HEK293 (cell line): Measurements from ENCODE around the gene PRKCZ.

Experiments used
- CTCF ChIA-PET: fragments of 350-600 bp; formaldehyde crosslinking; extraction: SDS; loops from one replicate; lab custom pipeline; 2021; ENCODE audit warnings: antibody characterized with exemption; lab: Yijun Ruan, JAX
- POLR2A ChIA-PET: fragments of 300-600 bp; formaldehyde crosslinking; extraction: SDS; loops from one replicate; lab custom pipeline; 2020; ENCODE audit warnings: antibody characterized with exemption, inconsistent platforms; lab: Yijun Ruan, JAX
- H3K27ac ChIP-seq: fragments of 200-500 bp; sonication (Bioruptor generic); 2 replicates; pipeline ENCODE4 v1.5.1; 2014; ENCODE audit warnings: low read depth, low read length, control low read depth, inconsistent platforms; ENCODE audit errors: extremely low read depth
- H3K36me3 ChIP-seq, 2 experiments: fragments of 200-500 bp in 1 of 2; sonication (Bioruptor generic) in 1 of 2; 1 replicate in 1 of 2; 2 replicates in 1 of 2; pipeline ENCODE4 v1.5.1; 2014 to 2017; ENCODE audit warnings: inconsistent platforms in 2 of 2, low read length in 2 of 2; ENCODE audit not compliant: control insufficient read depth in 2 of 2, insufficient read depth in 1 of 2
- H3K4me1 ChIP-seq: fragments of 200-500 bp; sonication (Bioruptor generic); 2 replicates; pipeline ENCODE4 v1.5.1; 2014; ENCODE audit warnings: mild to moderate bottlenecking, low read length, inconsistent platforms; ENCODE audit not compliant: control insufficient read depth, insufficient read depth
- H3K4me3 ChIP-seq: 2 replicates; pipeline ENCODE4 v1.5.1; 2011; ENCODE audit warnings: low read depth, mild to moderate bottlenecking, control low read depth, low read length, moderate library complexity
- H3K9me3 ChIP-seq: fragments of 200-500 bp; sonication (Bioruptor generic); 2 replicates; pipeline ENCODE4 v1.5.1; 2014; ENCODE audit warnings: low read depth, low read length, inconsistent platforms; ENCODE audit not compliant: control insufficient read depth, insufficient read depth
- EGR2 ChIP-seq: fragments of 450-650 bp; formaldehyde crosslinking; IDR thresholded peaks from 2 replicates; pipeline ENCODE4 v1.5.1; 2016; ENCODE audit warnings: low read depth, missing biosample characterization, missing genetic modification characterization
- GLIS2 ChIP-seq: fragments of 450-650 bp; formaldehyde crosslinking; IDR thresholded peaks from 2 replicates; pipeline ENCODE4 v1.5.1; 2016; ENCODE audit warnings: missing biosample characterization, missing genetic modification characterization
- KLF8 ChIP-seq: fragments of 450-650 bp; formaldehyde crosslinking; IDR thresholded peaks from 2 replicates; pipeline ENCODE4 v1.5.1; 2016; ENCODE audit warnings: missing biosample characterization, missing genetic modification characterization
- SP3 ChIP-seq: fragments of 450-650 bp; formaldehyde crosslinking; IDR thresholded peaks from 2 replicates; pipeline ENCODE4 v1.5.1; 2016; ENCODE audit warnings: missing biosample characterization, missing genetic modification characterization
- TCF7L2 ChIP-seq: IDR thresholded peaks from 2 replicates; pipeline ENCODE4 v1.6.1; 2011; ENCODE audit warnings: low read depth, mild to moderate bottlenecking, inconsistent platforms, low read length, moderate library complexity, borderline replicate concordance
- ZFHX2 ChIP-seq: fragments of 450-650 bp; formaldehyde crosslinking; conservative IDR thresholded peaks from 2 replicates; pipeline ENCODE4 v1.5.1; 2016; ENCODE audit warnings: missing biosample characterization, missing genetic modification characterization
- ZFP3 ChIP-seq: fragments of 450-650 bp; formaldehyde crosslinking; IDR thresholded peaks from 2 replicates; pipeline ENCODE4 v1.5.1; 2016; ENCODE audit warnings: low read depth, missing biosample characterization, missing genetic modification characterization
- ZNF132 ChIP-seq: fragments of 450-650 bp; formaldehyde crosslinking; IDR thresholded peaks from 2 replicates; pipeline ENCODE4 v1.5.1; 2017; ENCODE audit warnings: missing biosample characterization, missing genetic modification characterization, borderline replicate concordance
- ZNF133 ChIP-seq: fragments of 450-650 bp; formaldehyde crosslinking; IDR thresholded peaks from 2 replicates; pipeline ENCODE4 v1.5.1; 2016; ENCODE audit warnings: missing biosample characterization, missing genetic modification characterization
- ZNF140 ChIP-seq: fragments of 450-650 bp; formaldehyde crosslinking; IDR thresholded peaks from 2 replicates; pipeline ENCODE4 v1.5.1; 2016; ENCODE audit warnings: missing biosample characterization, missing genetic modification characterization
- ZNF174 ChIP-seq: fragments of 450-650 bp; formaldehyde crosslinking; IDR thresholded peaks from 2 replicates; pipeline ENCODE4 v1.5.0; 2017; ENCODE audit warnings: missing biosample characterization, mild to moderate bottlenecking, missing genetic modification characterization
- ZNF311 ChIP-seq: fragments of 450-650 bp; formaldehyde crosslinking; IDR thresholded peaks from 2 replicates; pipeline ENCODE4 v1.5.1; 2017; ENCODE audit warnings: missing biosample characterization, missing genetic modification characterization, borderline replicate concordance
- ZNF37A ChIP-seq: fragments of 450-650 bp; IDR thresholded peaks from 2 replicates; pipeline ENCODE4 v1.5.1; 2018; ENCODE audit warnings: missing biosample characterization, missing genetic modification characterization
- ZNF394 ChIP-seq: fragments of 450-650 bp; formaldehyde crosslinking; IDR thresholded peaks from 2 replicates; pipeline ENCODE4 v1.5.1; 2016; ENCODE audit warnings: missing biosample characterization, missing genetic modification characterization, mild to moderate bottlenecking, moderate library complexity, borderline replicate concordance
- ZNF416 ChIP-seq: fragments of 450-650 bp; formaldehyde crosslinking; IDR thresholded peaks from 2 replicates; pipeline ENCODE4 v1.5.1; 2016; ENCODE audit warnings: missing biosample characterization, missing genetic modification characterization
- ZNF473 ChIP-seq: fragments of 450-650 bp; formaldehyde crosslinking; IDR thresholded peaks from 2 replicates; pipeline ENCODE4 v1.5.1; 2017; ENCODE audit warnings: missing biosample characterization, missing genetic modification characterization
- ZNF48 ChIP-seq: fragments of 450-650 bp; formaldehyde crosslinking; IDR thresholded peaks from 2 replicates; pipeline ENCODE4 v1.5.1; 2016; ENCODE audit warnings: missing biosample characterization, missing genetic modification characterization
- ZNF530 ChIP-seq: fragments of 450-650 bp; formaldehyde crosslinking; IDR thresholded peaks from 2 replicates; pipeline ENCODE4 v1.5.1; 2016; ENCODE audit warnings: low read depth, missing biosample characterization, missing genetic modification characterization
- ZNF571 ChIP-seq: fragments of 450-650 bp; formaldehyde crosslinking; IDR thresholded peaks from 2 replicates; pipeline ENCODE4 v1.5.0; 2017; ENCODE audit warnings: missing biosample characterization, missing genetic modification characterization
- ZNF596 ChIP-seq: fragments of 450-650 bp; IDR thresholded peaks from 2 replicates; pipeline ENCODE4 v1.5.0; 2018; ENCODE audit warnings: missing biosample characterization, mild to moderate bottlenecking, missing genetic modification characterization, moderate library complexity
- ZNF658 ChIP-seq: fragments of 450-650 bp; formaldehyde crosslinking; IDR thresholded peaks from 2 replicates; pipeline ENCODE4; 2016; ENCODE audit warnings: missing biosample characterization, missing genetic modification characterization
- ZNF670 ChIP-seq: fragments of 450-650 bp; formaldehyde crosslinking; IDR thresholded peaks from 2 replicates; pipeline ENCODE4 v1.5.1; 2016; ENCODE audit warnings: missing biosample characterization, missing genetic modification characterization, low read depth
- ZNF777 ChIP-seq: fragments of 450-650 bp; formaldehyde crosslinking; IDR thresholded peaks from 2 replicates; pipeline ENCODE4 v1.5.1; 2017; ENCODE audit warnings: missing biosample characterization, missing genetic modification characterization, borderline replicate concordance
- TF ChIP-seq, protein P1 (sequence below): fragments of 450-650 bp; formaldehyde crosslinking; IDR thresholded peaks from 2 replicates; pipeline ENCODE4 v1.5.0; 2017; ENCODE audit warnings: missing biosample characterization, missing genetic modification characterization, borderline replicate concordance
- TF ChIP-seq, protein P2 (sequence below): fragments of 450-650 bp; formaldehyde crosslinking; IDR thresholded peaks from 2 replicates; pipeline ENCODE4 v1.5.1; 2016; ENCODE audit warnings: missing biosample characterization, missing genetic modification characterization, low read depth
- TF ChIP-seq, protein P3 (sequence below): fragments of 450-650 bp; formaldehyde crosslinking; IDR thresholded peaks from 2 replicates; pipeline ENCODE4 v1.5.1; 2016; ENCODE audit warnings: missing biosample characterization, missing genetic modification characterization
- TF ChIP-seq, protein P4 (sequence below): fragments of 450-650 bp; formaldehyde crosslinking; IDR thresholded peaks from 2 replicates; pipeline ENCODE4 v1.5.1; 2016; ENCODE audit warnings: missing biosample characterization, missing genetic modification characterization

The PRKCZ gene

DNA sequence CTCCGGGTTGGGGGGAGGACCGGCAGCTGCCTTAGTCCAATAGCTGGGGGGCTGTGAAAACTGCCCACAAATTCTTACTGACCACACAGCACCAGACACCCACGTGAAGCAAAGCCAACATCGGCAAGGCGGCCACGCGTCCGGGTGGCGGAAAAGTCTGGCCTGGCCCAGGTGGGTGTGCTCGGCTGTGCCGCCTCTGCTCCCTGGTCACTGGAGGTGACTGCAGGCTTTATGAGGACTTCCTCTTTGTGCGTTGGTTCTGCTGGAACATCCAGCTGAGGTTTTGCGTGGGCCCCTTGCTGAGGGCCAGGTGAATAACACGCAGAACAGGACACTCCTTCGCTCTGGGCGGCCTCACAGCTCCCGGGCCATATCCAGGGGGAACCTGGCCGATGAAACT is 108.9 kb downstream of the PRKCZ start:
- CTCF ChIA-PET = interaction anchor here (1.6 kb wide), 1 partner anchor 15 kb away, joined by 10 read pairs; no protein-coding TSS in a partner anchor
- H3K4me3 ChIP-seq = no peak overlapping the region
- TF ChIP-seq, protein P1, sequence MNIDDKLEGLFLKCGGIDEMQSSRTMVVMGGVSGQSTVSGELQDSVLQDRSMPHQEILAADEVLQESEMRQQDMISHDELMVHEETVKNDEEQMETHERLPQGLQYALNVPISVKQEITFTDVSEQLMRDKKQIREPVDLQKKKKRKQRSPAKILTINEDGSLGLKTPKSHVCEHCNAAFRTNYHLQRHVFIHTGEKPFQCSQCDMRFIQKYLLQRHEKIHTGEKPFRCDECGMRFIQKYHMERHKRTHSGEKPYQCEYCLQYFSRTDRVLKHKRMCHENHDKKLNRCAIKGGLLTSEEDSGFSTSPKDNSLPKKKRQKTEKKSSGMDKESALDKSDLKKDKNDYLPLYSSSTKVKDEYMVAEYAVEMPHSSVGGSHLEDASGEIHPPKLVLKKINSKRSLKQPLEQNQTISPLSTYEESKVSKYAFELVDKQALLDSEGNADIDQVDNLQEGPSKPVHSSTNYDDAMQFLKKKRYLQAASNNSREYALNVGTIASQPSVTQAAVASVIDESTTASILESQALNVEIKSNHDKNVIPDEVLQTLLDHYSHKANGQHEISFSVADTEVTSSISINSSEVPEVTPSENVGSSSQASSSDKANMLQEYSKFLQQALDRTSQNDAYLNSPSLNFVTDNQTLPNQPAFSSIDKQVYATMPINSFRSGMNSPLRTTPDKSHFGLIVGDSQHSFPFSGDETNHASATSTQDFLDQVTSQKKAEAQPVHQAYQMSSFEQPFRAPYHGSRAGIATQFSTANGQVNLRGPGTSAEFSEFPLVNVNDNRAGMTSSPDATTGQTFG (tag by site-specific recombination) = no peak
- TF ChIP-seq, protein P2, sequence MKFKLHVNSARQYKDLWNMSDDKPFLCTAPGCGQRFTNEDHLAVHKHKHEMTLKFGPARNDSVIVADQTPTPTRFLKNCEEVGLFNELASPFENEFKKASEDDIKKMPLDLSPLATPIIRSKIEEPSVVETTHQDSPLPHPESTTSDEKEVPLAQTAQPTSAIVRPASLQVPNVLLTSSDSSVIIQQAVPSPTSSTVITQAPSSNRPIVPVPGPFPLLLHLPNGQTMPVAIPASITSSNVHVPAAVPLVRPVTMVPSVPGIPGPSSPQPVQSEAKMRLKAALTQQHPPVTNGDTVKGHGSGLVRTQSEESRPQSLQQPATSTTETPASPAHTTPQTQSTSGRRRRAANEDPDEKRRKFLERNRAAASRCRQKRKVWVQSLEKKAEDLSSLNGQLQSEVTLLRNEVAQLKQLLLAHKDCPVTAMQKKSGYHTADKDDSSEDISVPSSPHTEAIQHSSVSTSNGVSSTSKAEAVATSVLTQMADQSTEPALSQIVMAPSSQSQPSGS (tag by site-specific recombination) = no peak
- TF ChIP-seq ZFP3 (tag by site-specific recombination) (no peak), ZNF311 (tag by site-specific recombination) (no peak), ZNF140 (tag by site-specific recombination) (no peak), ZNF658 (tag by site-specific recombination) (no peak), ZNF596 (no peak), ZNF670 (tag by site-specific recombination) (no peak), ZNF48 (tag by site-specific recombination) (no peak), ZNF473 (tag by site-specific recombination) (no peak), ZNF37A (tag by site-specific recombination) (no peak), ZNF416 (tag by site-specific recombination) (no peak), ZNF571 (tag by site-specific recombination) (no peak), ZNF133 (tag by site-specific recombination) (no peak), SP3 (tag by site-specific recombination) (no peak)
- TF ChIP-seq, protein P3, sequence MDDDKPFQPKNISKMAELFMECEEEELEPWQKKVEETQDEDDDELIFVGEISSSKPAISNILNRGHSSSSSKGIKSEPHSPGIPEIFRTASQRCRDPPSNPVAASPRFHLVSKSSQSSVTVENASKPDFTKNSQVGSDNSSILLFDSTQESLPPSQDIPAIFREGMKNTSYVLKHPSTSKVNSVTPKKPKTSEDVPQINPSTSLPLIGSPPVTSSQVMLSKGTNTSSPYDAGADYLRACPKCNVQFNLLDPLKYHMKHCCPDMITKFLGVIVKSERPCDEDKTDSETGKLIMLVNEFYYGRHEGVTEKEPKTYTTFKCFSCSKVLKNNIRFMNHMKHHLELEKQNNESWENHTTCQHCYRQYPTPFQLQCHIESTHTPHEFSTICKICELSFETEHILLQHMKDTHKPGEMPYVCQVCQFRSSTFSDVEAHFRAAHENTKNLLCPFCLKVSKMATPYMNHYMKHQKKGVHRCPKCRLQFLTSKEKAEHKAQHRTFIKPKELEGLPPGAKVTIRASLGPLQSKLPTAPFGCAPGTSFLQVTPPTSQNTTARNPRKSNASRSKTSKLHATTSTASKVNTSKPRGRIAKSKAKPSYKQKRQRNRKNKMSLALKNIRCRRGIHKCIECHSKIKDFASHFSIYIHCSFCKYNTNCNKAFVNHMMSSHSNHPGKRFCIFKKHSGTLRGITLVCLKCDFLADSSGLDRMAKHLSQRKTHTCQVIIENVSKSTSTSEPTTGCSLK = no peak

DNA sequence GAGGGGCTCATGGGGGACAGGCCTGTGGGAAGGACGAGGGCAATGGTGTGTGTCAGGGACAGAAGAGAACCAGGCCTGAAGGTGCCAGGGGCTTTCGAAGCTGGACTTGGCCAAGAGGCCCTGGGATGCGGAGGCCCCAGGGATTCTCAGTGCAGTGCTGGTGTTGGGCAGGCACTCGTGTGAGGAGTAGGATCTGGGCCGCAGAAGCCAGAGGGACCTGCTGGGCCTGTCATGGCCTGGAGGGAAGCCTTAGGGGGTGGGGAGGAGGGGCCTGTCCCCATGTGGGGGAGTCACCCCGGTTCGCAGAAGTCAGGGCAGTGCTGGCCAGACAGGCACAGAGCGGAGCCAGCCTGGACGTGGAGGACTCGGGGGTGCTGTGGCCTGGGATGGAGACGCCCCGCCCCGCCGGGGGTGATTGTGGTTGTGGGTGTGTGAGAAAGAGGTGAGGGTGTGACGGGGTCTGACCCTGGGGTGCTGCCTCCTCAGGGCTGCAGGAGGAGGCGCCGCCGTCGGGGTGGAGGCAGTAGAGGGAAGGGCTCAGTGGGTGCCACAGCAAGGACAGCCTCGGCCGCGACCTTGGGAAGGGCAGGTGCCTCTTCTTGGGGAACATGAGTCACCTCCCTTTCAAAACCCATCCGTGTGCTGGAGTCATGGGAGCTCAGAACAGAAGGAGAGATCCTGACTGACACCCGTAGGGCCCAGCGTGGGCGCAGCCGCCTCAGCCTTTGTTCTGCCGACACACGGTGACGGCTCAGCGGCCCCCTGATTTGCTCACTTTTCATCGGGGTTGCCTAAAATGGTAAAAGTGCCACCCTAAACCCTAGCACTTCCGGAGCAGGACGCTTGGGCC is 110.5 kb downstream of the PRKCZ start:
- H3K27ac ChIP-seq = no peak overlapping the region
- CTCF ChIA-PET = interaction anchor here (1.1 to 1.6 kb wide), 2 partner anchors 14 to 21 kb away, joined by 3 to 10 read pairs; no protein-coding TSS in a partner anchor
- peaks cover 0 to 70% of the 10 kb centered on the region in 2 experiments; a peak in 2 of 3 replicates for H3K36me3 ChIP-seq
- POLR2A ChIA-PET = no interaction called here
- no peaks in the 10 kb centered on the region for H3K9me3 ChIP-seq
- no peaks in the 10 kb centered on the region for H3K4me1 ChIP-seq
- no peak overlapping the region for H3K4me3 ChIP-seq
- TF ChIP-seq ZNF174 (tag by site-specific recombination) (no peak), GLIS2 (tag by site-specific recombination) (0 out of 2 replicates have a peak, but pooled peaks have one; percentile 39), EGR2 (0 out of 2 replicates have a peak, but pooled peaks have one; percentile 9), ZNF530 (no peak), ZFHX2 (tag by site-specific recombination) (0 out of 2 replicates have a peak, but pooled peaks have one; percentile 6), ZNF132 (tag by site-specific recombination) (no peak), ZNF777 (no peak), TCF7L2 (no peak), ZNF394 (tag by site-specific recombination) (no peak), ZNF473 (tag by site-specific recombination) (no peak), KLF8 (tag by site-specific recombination) (no peak)
- TF ChIP-seq, protein P4, sequence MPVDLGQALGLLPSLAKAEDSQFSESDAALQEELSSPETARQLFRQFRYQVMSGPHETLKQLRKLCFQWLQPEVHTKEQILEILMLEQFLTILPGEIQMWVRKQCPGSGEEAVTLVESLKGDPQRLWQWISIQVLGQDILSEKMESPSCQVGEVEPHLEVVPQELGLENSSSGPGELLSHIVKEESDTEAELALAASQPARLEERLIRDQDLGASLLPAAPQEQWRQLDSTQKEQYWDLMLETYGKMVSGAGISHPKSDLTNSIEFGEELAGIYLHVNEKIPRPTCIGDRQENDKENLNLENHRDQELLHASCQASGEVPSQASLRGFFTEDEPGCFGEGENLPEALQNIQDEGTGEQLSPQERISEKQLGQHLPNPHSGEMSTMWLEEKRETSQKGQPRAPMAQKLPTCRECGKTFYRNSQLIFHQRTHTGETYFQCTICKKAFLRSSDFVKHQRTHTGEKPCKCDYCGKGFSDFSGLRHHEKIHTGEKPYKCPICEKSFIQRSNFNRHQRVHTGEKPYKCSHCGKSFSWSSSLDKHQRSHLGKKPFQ (tag by site-specific recombination) = no peak

More for the DNA sequence above, 108.9 kb downstream of the PRKCZ start:
- no peaks in the 10 kb centered on the region for H3K4me1 ChIP-seq
- H3K36me3 ChIP-seq = peaks cover 0 to 74% of the 10 kb centered on the region in 2 experiments; a peak in 2 of 3 replicates
- H3K27ac ChIP-seq = no peak overlapping the region
- H3K9me3 ChIP-seq = no peaks in the 10 kb centered on the region
- POLR2A ChIA-PET = no interaction called here
